ENCODE data around the gene APOBEC2. TPM values are rescaled to one million over a fixed set of nuclear protein-coding genes. Genes with fewer than 3 reads are reported as not detected.

APOBEC2 gene
- total and polyA plus RNA-seq, 2 of the 4 experiments (the other 2 are of a cell fraction), result not detected

DNA sequence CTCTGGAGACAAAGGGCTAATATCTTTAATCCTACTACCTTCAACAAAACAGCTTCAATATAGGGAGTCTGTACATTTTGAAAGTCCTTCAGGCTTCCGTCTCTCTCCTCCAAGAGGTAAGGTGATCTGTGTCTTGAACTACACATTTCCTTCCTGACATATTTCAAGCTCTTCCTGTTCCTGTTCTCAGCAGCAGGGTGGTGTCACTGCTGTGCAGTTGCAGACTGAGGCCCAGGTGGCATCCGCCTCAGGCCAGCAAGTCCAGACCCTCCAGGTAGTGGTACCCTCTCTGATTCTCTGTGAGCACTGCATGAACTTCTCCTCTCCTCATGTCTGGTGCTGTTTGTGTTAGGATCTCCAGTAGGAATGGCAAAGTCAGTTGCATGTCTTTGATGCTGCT is 27.6 kb downstream of the APOBEC2 start:
- H3K4ac ChIP-seq (ENCODE audit: low read depth, low read length), result no peak overlapping the region
- H3K36me3 ChIP-seq (ENCODE audit: control insufficient read depth, insufficient read depth, low read length), result peaks cover 14% of the 10 kb centered on the region
- no CpG with 5 or more reads among the region's 2 CpGs for WGBS, 2 experiments (ENCODE audit: extremely low coverage in 2 of 2, insufficient read length in 1 of 2)
- no peak overlapping the region for H3K4me3 ChIP-seq (ENCODE audit: insufficient read depth, low read depth, low read length)
- no peaks in the 10 kb centered on the region for H4K20me1 ChIP-seq (ENCODE audit: insufficient read depth, low read length)
- in situ Hi-C loops (cut with MboI; ENCODE audit: low sequenced_read_pairs), result no loop called here
- no peak overlapping the region for H3K9ac ChIP-seq (ENCODE audit: low read depth, low read length)
- DNase-seq, result no peak
- intact Hi-C loops (cut with micrococcal nuclease), result no loop called here
- H3K4me1 ChIP-seq (ENCODE audit: control insufficient read depth, insufficient read depth, low read length), result no peaks in the 10 kb centered on the region
- TF ChIP-seq FOS (IDR thresholded peaks at IDR 0.05; ENCODE audit: low read depth, low read length) (no peak), MXI1 (IDR thresholded peaks at IDR 0.05; ENCODE audit: borderline replicate concordance, low read depth, low read length) (no peak), CHD1 (IDR thresholded peaks at IDR 0.05; ENCODE audit: low read depth, low read length) (no peak), RAD21 (IDR thresholded peaks at IDR 0.05; ENCODE audit: low read length) (no peak), BHLHE40 (IDR thresholded peaks at IDR 0.05; ENCODE audit: low read depth, low read length) (no peak), CEBPB (IDR thresholded peaks at IDR 0.05; ENCODE audit: low read depth, low read length) (no peak), RFX5 (IDR thresholded peaks at IDR 0.05; ENCODE audit: low read depth, low read length) (no peak), RCOR1 (IDR thresholded peaks at IDR 0.05; ENCODE audit: insufficient replicate concordance, low read length) (no peak), MAZ (IDR thresholded peaks at IDR 0.05; ENCODE audit: borderline replicate concordance, low read depth, low read length) (no peak), POLR2A (IDR thresholded peaks at IDR 0.05; ENCODE audit: low read depth, low read length) (no peak), USF2 (IDR thresholded peaks at IDR 0.05; ENCODE audit: low read depth, low read length) (no peak)
- TF ChIP-seq, protein P1, sequence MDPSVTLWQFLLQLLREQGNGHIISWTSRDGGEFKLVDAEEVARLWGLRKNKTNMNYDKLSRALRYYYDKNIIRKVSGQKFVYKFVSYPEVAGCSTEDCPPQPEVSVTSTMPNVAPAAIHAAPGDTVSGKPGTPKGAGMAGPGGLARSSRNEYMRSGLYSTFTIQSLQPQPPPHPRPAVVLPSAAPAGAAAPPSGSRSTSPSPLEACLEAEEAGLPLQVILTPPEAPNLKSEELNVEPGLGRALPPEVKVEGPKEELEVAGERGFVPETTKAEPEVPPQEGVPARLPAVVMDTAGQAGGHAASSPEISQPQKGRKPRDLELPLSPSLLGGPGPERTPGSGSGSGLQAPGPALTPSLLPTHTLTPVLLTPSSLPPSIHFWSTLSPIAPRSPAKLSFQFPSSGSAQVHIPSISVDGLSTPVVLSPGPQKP (IDR thresholded peaks at IDR 0.05; ENCODE audit: borderline replicate concordance, low read depth, low read length), result no peak
- no peak overlapping the region for H3K4me2 ChIP-seq (ENCODE audit: low read depth, low read length)
- H3K79me1 ChIP-seq (ENCODE audit: low read depth in 1 of 2, low read length in 2 of 2), result peaks cover 24 to 27% of the 10 kb centered on the region in 2 experiments
- H3K14ac ChIP-seq (replicated peaks; ENCODE audit: low read depth, low read length), result no peak overlapping the region
- ATAC-seq (ENCODE audit: low read depth), result no peak
- dilution Hi-C loops (cut with HindIII; ENCODE audit: low sequenced_read_pairs, unreplicated experiment), result no loop called here
- H3K9me3 ChIP-seq (ENCODE audit: control insufficient read depth, insufficient read depth, low read length), result no peaks in the 10 kb centered on the region
- no peak overlapping the region for H3K23ac ChIP-seq (ENCODE audit: low read depth, low read length)
- no peak overlapping the region for H2BK5ac ChIP-seq (ENCODE audit: low read depth, low read length, poor library complexity, severe bottlenecking)
- H3K27ac ChIP-seq (ENCODE audit: insufficient read depth, low read length), result no peak overlapping the region
- BruUV-seq (replicated peaks), result no TSS peak
- no peak overlapping the region for H3K56ac ChIP-seq (ENCODE audit: extremely low read depth, insufficient read depth, low read length)
- no peak overlapping the region for H2BK15ac ChIP-seq (ENCODE audit: low read depth, low read length)
- no peaks in the 10 kb centered on the region for H3K27me3 ChIP-seq (ENCODE audit: control insufficient read depth, insufficient read depth, low read length)
- no peak overlapping the region for H4K91ac ChIP-seq (ENCODE audit: insufficient read depth, low read depth, low read length)
- H3K9me1 ChIP-seq (ENCODE audit: insufficient read depth, low read length), result no peaks in the 10 kb centered on the region
- H2AFZ ChIP-seq (replicated peaks; ENCODE audit: low read length, poor library complexity), result no peak overlapping the region
- H2AK5ac ChIP-seq (ENCODE audit: low read depth, low read length), result no peak overlapping the region
- no peak overlapping the region for H4K8ac ChIP-seq (ENCODE audit: low read depth in 2 of 2, low read length in 2 of 2)
- no peak overlapping the region for H2AK9ac ChIP-seq (replicated peaks; ENCODE audit: low read depth, low read length, poor library complexity)
- H2BK120ac ChIP-seq (ENCODE audit: low read depth, low read length), result no peak overlapping the region
- ChIA-PET POLR2A (ENCODE audit: unreplicated experiment) (no interaction called here), CTCF (no interaction called here)
- no peak overlapping the region for H4K5ac ChIP-seq (ENCODE audit: low read depth, low read length)
- H2BK20ac ChIP-seq (ENCODE audit: low read depth, low read length), result no peak overlapping the region
- H3K18ac ChIP-seq (ENCODE audit: low read depth, low read length), result no peak overlapping the region
